HepG2 (cell line): ENCODE data around the gene PCSK5.

Experiments
- ZNF431 ChIP-seq: sonication (generic); formaldehyde crosslinking; IDR thresholded peaks from 2 replicates; pipeline ENCODE4 v1.9.0; 2022; ENCODE audit warnings: missing genetic modification reagents, low read depth, mild to moderate bottlenecking, borderline replicate concordance
- TF ChIP-seq, protein P1 (sequence below): sonication (generic); formaldehyde crosslinking; IDR thresholded peaks from 2 replicates; pipeline ENCODE4 v1.5.0; 2020; ENCODE audit warnings: mild to moderate bottlenecking, missing genetic modification reagents, moderate library complexity
- TF ChIP-seq, protein P2 (sequence below): sonication (generic); formaldehyde crosslinking; IDR thresholded peaks from 2 replicates; pipeline ENCODE4 v1.8.1; 2023; ENCODE audit warnings: mild to moderate bottlenecking, inconsistent platforms, moderate library complexity, missing genetic modification reagents, borderline replicate concordance

GRCh38 chr9:76249309-76249708 is 358.8 kb downstream of the PCSK5 start:
- TF ChIP-seq, protein P1, sequence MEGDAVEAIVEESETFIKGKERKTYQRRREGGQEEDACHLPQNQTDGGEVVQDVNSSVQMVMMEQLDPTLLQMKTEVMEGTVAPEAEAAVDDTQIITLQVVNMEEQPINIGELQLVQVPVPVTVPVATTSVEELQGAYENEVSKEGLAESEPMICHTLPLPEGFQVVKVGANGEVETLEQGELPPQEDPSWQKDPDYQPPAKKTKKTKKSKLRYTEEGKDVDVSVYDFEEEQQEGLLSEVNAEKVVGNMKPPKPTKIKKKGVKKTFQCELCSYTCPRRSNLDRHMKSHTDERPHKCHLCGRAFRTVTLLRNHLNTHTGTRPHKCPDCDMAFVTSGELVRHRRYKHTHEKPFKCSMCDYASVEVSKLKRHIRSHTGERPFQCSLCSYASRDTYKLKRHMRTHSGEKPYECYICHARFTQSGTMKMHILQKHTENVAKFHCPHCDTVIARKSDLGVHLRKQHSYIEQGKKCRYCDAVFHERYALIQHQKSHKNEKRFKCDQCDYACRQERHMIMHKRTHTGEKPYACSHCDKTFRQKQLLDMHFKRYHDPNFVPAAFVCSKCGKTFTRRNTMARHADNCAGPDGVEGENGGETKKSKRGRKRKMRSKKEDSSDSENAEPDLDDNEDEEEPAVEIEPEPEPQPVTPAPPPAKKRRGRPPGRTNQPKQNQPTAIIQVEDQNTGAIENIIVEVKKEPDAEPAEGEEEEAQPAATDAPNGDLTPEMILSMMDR (CRISPR knock-in tag), result no peak
- TF ChIP-seq, protein P2, sequence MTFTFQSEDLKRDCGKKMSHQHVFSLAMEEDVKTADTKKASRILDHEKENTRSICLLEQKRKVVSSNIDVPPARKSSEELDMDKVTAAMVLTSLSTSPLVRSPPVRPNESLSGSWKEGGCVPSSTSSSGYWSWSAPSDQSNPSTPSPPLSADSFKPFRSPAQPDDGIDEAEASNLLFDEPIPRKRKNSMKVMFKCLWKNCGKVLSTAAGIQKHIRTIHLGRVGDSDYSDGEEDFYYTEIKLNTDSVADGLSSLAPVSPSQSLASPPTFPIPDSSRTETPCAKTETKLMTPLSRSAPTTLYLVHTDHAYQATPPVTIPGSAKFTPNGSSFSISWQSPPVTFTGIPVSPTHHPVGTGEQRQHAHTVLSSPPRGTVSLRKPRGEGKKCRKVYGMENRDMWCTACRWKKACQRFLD (CRISPR knock-in tag), result no peak
- no peak for TF ChIP-seq ZNF431
